ENCODE measurements around the gene TRIM37. TPM values are rescaled to one million over a fixed set of nuclear protein-coding genes. Genes with fewer than 3 reads are reported as not detected.

Gene TRIM37
- total RNA-seq, 1 donor from 2014 or later = 39.0 TPM

DNA sequence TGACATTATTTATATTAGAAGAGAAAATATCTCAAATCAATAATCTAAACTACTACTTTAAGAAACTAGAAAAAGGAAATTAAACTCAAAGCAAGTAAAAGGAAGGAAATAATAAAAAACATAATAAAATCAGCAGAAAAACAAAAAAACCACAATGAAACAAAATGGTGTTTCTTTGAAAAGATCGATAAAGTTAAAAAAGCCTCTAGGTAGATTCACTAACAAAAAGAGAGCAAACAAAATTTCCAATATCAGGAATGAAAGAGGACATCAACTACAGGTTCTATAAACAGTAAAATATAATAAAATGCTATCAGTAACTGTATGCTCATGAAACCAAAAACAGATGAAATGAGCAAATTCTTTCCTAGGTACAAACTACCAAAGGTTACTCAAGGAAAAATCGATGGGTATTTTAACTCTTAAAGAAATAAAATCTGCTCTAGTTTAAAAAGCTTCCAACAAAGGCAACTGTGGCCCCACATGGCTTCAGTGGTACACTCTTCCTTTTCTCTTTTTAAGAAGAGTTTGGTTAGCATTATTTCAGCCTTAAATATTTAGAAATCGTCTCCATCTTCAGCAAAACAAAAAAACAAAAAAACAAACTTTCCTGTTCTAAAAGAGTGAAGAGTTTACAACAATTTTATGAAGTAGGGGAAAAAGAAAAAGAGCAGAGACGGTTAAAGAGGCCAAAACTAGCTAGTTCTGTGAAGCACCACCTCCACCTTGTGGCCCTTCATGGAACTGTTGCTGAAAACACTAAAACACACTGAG lies 102.2 kb downstream of the TRIM37 start:
- Mint-ChIP-seq H3K4me3 (no peak overlapping the region), H3K36me3 (ENCODE audit: low read depth) (peaks cover 2% of the 10 kb centered on the region), H3K27me3 (ENCODE audit: low read depth) (no peaks in the 10 kb centered on the region), H3K9me3 (no peaks in the 10 kb centered on the region), H3K4me1 (peaks cover 11% of the 10 kb centered on the region), H3K27ac (ENCODE audit: unreplicated experiment) (peak overlapping the region; percentile 85)
- TF ChIP-seq, protein P1, sequence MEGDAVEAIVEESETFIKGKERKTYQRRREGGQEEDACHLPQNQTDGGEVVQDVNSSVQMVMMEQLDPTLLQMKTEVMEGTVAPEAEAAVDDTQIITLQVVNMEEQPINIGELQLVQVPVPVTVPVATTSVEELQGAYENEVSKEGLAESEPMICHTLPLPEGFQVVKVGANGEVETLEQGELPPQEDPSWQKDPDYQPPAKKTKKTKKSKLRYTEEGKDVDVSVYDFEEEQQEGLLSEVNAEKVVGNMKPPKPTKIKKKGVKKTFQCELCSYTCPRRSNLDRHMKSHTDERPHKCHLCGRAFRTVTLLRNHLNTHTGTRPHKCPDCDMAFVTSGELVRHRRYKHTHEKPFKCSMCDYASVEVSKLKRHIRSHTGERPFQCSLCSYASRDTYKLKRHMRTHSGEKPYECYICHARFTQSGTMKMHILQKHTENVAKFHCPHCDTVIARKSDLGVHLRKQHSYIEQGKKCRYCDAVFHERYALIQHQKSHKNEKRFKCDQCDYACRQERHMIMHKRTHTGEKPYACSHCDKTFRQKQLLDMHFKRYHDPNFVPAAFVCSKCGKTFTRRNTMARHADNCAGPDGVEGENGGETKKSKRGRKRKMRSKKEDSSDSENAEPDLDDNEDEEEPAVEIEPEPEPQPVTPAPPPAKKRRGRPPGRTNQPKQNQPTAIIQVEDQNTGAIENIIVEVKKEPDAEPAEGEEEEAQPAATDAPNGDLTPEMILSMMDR (conservative IDR thresholded peaks at IDR 0.05) = peak; percentile 99
- DNase-seq (ENCODE audit: low read depth, low spot score) = peak; percentile 69

DNA sequence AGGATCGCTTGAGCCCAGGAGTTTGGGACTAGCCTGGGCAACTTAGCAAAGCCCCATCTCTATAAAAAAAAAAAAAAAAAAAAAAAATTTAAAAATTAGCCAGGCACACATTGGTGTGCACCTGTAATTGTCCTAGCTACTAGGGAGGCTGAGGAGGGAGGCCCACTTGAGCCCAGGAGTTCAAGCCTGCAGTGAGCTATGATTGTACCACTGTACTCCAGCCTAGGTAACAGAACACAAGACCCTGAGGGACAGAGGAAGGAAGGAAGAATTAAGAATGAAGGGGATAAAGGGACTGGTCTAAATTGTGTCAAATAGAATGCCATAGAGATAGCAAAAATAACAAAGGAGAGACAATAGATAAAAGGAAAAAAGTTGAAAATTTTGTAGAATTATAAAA lies 102.8 kb downstream of the TRIM37 start:
- peaks cover 3% of the 10 kb centered on the region for H3K36me3 Mint-ChIP-seq (ENCODE audit: low read depth)
- H3K9me3 Mint-ChIP-seq = no peaks in the 10 kb centered on the region
- no peak for DNase-seq (ENCODE audit: low read depth, low spot score)
- TF ChIP-seq, protein P1 (conservative IDR thresholded peaks at IDR 0.05) = no peak
- H3K27ac Mint-ChIP-seq (ENCODE audit: unreplicated experiment) = no peak overlapping the region
- H3K27me3 Mint-ChIP-seq (ENCODE audit: low read depth) = no peaks in the 10 kb centered on the region
- no peak overlapping the region for H3K4me3 Mint-ChIP-seq
- peaks cover 11% of the 10 kb centered on the region for H3K4me1 Mint-ChIP-seq

DNA sequence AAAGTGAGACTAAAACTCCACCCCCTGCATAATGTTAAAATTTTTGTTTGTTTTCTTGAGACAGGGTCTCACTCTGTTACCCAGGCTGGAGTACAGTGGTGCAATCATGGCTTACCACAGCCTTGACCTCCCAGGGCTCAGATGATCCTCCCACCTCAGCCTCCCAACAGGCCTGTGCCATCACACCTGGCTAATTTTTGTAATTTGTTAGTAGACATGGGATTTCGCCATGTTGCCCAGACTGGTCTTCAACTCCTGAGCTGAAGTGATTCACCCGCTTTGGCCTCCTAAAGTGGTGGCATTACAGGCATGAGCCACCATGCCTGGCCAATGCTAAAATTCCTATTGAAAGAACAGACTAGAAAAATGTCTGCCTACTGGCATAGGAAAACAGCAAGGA lies 103.8 kb downstream of the TRIM37 start:
- TF ChIP-seq, protein P1 (conservative IDR thresholded peaks at IDR 0.05) = no peak
- Mint-ChIP-seq H3K27me3 (ENCODE audit: low read depth) (no peaks in the 10 kb centered on the region), H3K4me3 (no peak overlapping the region), H3K4me1 (peaks cover 11% of the 10 kb centered on the region), H3K36me3 (ENCODE audit: low read depth) (peaks cover 3% of the 10 kb centered on the region), H3K27ac (ENCODE audit: unreplicated experiment) (no peak overlapping the region), H3K9me3 (no peaks in the 10 kb centered on the region)
- no peak for DNase-seq (ENCODE audit: low read depth, low spot score)

DNA sequence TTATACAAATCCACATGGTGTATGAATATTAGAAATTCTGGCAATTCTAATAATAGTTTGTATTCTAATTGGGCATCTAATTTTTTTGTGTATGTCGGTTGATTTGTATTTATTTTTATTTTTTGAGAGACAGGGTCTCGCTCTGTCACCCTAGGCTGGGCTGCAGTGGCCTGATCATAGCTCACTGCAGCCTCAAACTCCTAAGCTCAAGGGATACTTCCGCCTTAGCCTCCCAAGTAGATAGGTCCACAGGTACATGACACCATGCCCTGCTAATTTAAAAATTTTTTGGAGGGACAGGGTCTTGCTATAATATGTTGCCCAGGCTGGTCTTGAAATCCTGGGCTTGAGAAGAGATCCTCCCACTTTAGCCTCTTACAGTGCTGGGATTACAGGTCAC lies 104.6 kb downstream of the TRIM37 start:
- Mint-ChIP-seq H3K4me1 (peaks cover 11% of the 10 kb centered on the region), H3K4me3 (no peak overlapping the region), H3K27ac (ENCODE audit: unreplicated experiment) (no peak overlapping the region), H3K27me3 (ENCODE audit: low read depth) (no peaks in the 10 kb centered on the region), H3K36me3 (ENCODE audit: low read depth) (peaks cover 3% of the 10 kb centered on the region), H3K9me3 (no peaks in the 10 kb centered on the region)
- no peak for DNase-seq (ENCODE audit: low read depth, low spot score)
- TF ChIP-seq, protein P1 (conservative IDR thresholded peaks at IDR 0.05) = no peak

DNA sequence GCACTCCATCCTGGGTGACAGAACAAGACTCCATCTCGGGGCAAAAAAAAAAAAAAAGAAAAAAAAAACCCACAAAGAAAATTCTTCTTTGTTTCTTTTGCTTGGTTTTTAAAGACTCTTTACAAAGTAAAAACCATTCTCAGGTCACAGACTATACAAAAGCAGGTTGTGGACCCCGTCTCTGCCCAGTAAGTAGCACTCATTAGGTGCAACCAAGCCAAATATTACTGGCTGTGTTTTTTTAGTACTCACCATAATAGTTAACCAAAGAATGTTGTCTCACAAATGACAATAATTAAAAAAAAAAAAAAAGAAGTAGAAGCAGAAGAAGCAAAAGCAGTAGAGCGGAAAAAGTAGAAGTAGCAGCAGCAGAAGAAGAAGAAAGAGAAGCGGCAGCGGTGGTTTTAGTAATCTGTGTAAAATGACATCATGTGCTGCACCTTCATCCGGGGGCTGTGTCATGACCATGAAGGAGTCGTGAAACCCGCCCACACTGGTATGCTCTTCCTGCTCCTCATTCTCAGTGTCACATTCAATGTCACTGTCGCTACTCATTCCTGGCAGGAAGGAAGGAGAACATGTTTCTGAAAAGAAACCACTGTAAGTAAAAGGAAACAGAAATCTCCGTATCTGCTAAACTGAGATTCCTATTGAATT lies 105.4 kb downstream of the TRIM37 start:
- Mint-ChIP-seq H3K27me3 (ENCODE audit: low read depth) (no peaks in the 10 kb centered on the region), H3K9me3 (no peaks in the 10 kb centered on the region), H3K36me3 (ENCODE audit: low read depth) (peaks cover 3% of the 10 kb centered on the region), H3K4me3 (no peak overlapping the region), H3K4me1 (peaks cover 11% of the 10 kb centered on the region), H3K27ac (ENCODE audit: unreplicated experiment) (no peak overlapping the region)
- TF ChIP-seq, protein P1 (conservative IDR thresholded peaks at IDR 0.05) = no peak
- DNase-seq (ENCODE audit: low read depth, low spot score) = no peak
